HG02678 (cell line): Measurements from ENCODE around the gene AKAP10.
"Not testable (repeated sequence)": the region's sequence is repeated elsewhere in the genome, so short reads cannot be mapped to it uniquely, and the experiment has no call there.

Experiments
- ATAC-seq: cut with Tn5 transposase; IDR thresholded peaks from one replicate; pipeline ENCODE4 v1.9.1; 2021; ENCODE audit warnings: mild to moderate bottlenecking, moderate library complexity; ENCODE audit not compliant: unreplicated experiment

AKAP10 gene

DNA sequence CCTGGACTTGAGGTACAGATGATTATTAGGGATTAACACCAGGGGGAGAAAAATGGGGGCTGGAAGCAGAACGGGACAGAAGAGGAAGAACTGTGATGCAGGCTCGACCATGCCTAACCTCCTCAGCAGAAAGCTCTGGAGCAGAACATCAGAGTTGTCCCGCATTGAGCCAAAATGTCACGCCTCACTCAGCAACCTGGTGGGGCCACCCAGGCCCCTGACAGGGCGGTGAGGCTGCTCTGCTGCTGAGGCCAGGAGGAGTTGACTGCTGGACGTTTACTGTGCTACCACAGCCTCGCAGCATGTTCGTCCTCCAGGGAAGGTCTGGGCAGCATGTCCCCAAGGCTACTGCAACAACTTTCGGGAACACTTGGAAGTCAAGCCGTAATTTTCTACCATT lies 103.4 kb downstream of the AKAP10 start:
- ATAC-seq, result no peak

DNA sequence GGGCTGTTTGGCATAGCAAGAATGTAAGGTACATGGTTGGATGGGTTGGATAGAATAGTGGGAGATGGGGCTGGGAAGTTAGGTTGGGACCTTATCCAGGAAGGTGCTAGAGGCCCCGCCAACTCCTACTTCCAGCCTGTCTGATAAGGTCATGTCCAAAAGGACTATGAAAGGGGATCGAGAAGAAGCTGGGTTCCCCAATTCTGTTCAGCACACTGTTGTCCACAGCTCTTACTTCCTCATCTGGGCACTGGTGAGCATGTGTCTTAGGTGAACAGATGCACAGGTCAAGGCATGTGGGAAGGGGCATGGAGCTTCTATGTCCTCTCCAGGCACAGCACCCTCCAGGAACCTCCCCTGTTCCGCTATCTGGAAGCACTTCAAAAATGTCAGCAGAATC lies 104.3 kb downstream of the AKAP10 start:
- no peak for ATAC-seq

DNA sequence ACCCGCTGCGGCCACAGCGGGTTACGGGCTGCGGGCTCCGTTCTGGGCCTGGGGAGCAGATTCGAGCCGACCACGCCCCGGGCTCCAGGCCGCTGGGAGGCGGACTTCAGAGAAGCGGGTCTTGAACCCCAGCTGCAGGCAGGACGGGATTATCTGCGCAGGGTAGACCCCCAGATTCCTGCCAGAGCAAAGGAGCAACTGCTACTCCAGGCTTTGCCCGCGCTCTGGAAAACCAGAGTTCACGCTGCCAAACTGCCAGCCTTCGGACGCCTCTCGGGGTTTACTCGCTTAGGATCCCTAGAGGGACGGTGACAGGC lies 109.6 kb downstream of the AKAP10 start:
- no peak for ATAC-seq

DNA sequence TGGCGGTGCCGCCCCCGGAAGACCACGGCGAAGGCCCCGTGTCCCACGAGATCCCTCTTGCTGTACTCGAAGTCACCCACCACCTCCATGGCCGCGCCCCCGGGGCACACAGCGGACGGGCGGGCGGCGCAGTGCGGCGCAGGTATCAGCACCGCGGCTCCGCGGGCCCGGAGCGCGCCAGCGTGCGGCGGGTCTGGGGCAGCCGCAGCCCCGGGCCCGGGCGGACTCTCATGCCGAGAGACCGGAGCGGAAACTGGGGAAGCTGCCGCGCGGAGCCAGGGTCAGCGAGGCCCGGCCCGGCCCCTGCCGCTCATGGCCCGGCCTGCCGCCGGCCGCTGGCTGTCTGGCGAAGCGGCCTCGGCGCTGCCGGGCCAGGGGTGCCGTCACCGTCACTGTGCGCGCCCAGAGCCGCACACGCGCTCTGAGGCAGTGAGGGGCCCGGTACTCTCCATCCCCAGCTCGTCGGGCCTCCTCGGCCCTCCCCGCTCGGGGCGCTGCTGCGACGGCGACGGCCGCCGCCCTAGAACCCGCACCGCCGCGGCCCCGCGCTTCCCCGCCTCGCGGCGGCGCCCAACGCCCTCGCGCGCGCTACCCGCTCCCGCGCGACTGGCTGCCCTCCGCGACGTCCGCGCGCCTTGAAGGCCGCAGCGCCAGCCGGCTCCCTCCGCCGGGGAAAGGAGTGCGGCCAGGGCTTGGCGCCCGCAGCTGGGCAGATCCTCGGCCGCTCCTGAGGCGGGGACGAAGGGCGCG lies 110.1 kb downstream of the AKAP10 start, which contains the start of gene ULK2:
Gene ULK2 (minus strand): TSS at position 608 of the 750 bp plus-strand sequence. CDS start 519 bp downstream, at position 89.
- ATAC-seq, result peak; percentile 56

DNA sequence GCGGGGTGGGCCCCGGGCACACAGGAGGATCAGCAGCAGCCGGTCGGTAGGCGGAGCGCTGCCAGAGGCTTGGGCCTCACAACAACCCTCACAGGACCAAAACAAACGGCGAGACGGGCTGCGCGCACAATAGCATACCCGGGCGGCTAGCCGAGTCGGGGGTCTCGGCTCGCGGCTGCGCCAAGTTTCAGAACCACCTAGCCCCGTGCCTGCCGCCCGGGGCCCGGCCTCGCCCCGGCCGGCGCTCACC lies 110.6 kb downstream of the AKAP10 start:
- ATAC-seq, result peak; percentile 48

DNA sequence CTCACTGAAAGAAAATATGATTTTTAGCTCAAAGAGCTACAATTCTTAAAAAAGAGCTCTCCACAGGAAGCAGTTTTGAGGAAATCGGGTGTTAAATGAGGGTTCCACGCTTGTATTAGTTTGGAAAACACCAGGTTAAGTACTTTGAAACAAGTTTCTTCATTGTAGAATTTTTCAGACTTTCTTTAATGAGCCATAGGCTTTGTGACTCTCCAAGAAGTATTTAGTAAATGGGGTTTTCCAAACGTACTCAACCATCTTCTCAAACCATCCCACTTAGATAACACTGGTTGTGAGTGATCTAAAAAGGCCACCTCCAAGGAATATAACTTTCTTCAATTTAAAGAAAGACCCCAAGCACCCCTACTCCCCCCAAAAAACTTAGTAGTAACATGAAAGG lies 112.6 kb downstream of the AKAP10 start:
- no peak for ATAC-seq

DNA sequence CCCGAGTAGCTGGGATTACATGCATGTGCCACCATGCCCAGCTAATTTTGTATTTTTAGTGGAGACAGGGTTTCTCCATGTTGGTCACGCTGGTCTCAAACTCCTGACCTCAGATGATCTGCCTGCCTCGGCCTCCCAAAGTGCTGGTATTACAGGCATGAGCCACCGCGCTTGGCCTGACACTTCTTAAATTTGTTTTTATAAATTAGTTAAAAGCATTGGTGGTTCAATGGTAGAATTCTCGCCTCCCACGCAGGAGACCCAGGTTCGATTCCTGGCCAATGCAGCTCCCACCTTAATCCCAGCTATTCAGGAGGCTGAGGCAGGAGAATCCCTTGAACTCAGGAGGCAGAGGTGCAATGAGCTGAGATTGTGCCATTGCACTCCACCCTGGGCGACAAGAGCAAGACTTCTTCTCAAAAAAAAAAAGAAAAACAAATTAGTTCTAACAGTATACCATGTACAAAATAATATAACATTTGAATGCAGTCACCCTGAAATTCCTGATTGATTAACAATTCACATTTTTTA lies 116.9 kb downstream of the AKAP10 start:
- ATAC-seq, result not testable (repeated sequence)

DNA sequence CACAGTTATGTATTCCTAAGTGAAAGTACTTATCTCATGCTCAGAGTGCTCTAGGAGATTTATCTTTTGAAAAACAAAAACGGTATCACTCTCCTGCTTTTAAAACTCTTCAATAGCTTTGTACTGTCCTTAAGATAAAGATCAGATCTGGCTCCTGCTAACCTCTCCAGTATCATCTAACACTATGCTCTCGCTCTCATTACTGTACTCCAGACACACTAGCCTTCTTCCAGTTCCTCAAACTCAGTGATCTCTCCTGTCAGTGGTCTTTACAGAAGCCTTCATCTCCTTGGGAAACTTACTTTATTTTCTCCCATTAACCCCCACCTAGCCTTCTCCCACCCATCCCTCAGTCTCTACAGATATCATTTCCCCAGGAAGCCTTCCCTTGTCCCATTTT lies 120.0 kb downstream of the AKAP10 start:
- ATAC-seq, result no peak
